PC-3 (cell line): ENCODE measurements around the gene MS4A13. TPM values are rescaled to one million over a fixed set of nuclear protein-coding genes. Genes with fewer than 3 reads are reported as not detected.

Experiments used
- ATAC-seq: fragments of 200-7000 bp; cut with Tn5 transposase; 2 replicates; pipeline ENCODE4 v1.9.1; 2020; ENCODE audit warnings: mild to moderate bottlenecking, moderate library complexity
- BruUV-seq: library from RNA; stranded (reverse); fragments of 400-500 nt; replicated peaks from 2 replicates; lab custom pipeline; 2021; lab: Mats Ljungman, UMichigan
- CTCF ChIA-PET: fragments of 300-600 bp; sonication (Branson Sonifier 250); formaldehyde crosslinking; loops from one replicate; lab custom pipeline; 2022; ENCODE audit warnings: antibody characterized with exemption; lab: Charles Lee
- POLR2A ChIA-PET: fragments of 300-600 bp; sonication (Branson Sonifier 250); formaldehyde crosslinking; loops from one replicate; lab custom pipeline; 2022; ENCODE audit warnings: antibody characterized with exemption; ENCODE audit not compliant: unreplicated experiment; lab: Charles Lee
- DNase-seq: peaks from one replicate; pipeline ENCODE4 v3.0.0-alpha.2; 2015
- H2AFZ ChIP-seq: fragments of 300-600 bp; sonication (generic); 2 replicates; pipeline ENCODE4 v1.6.0; 2016; ENCODE audit warnings: antibody characterized with exemption, low read length
- H3F3A ChIP-seq: fragments of 300-600 bp; sonication (generic); one replicate; pipeline ENCODE4 v1.6.0; 2017; ENCODE audit warnings: antibody characterized with exemption, low read length, control low read depth, mild to moderate bottlenecking; ENCODE audit not compliant: unreplicated experiment
- H3K27ac ChIP-seq: fragments of 300-600 bp; sonication (generic); 2 replicates; pipeline ENCODE4 v1.5.1; 2016; ENCODE audit warnings: mild to moderate bottlenecking, low read length
- H3K27me3 ChIP-seq: fragments of 300-600 bp; sonication (generic); 2 replicates; pipeline ENCODE4 v1.6.1; 2016; ENCODE audit warnings: low read length, mixed read lengths
- H3K36me3 ChIP-seq: fragments of 300-600 bp; sonication (generic); 2 replicates; pipeline ENCODE4 v1.6.1; 2016; ENCODE audit warnings: low read depth, mixed run types, low read length, mixed read lengths
- H3K4me1 ChIP-seq: fragments of 300-600 bp; sonication (generic); 2 replicates; pipeline ENCODE4 v1.5.1; 2016; ENCODE audit warnings: low read length; ENCODE audit not compliant: insufficient read depth
- H3K4me2 ChIP-seq: fragments of 300-600 bp; sonication (generic); 2 replicates; pipeline ENCODE4 v1.6.0; 2016; ENCODE audit warnings: low read length
- H3K4me3 ChIP-seq: fragments of 300-600 bp; sonication (generic); 2 replicates; pipeline ENCODE4 v1.5.1; 2016; ENCODE audit warnings: mild to moderate bottlenecking, low read length, mixed read lengths
- H3K79me2 ChIP-seq: fragments of 300-600 bp; sonication (generic); 2 replicates; pipeline ENCODE4 v1.6.1; 2017; ENCODE audit warnings: low read length, mixed read lengths
- H3K9ac ChIP-seq: fragments of 300-600 bp; sonication (generic); 2 replicates; pipeline ENCODE4 v1.6.0; 2016; ENCODE audit warnings: mild to moderate bottlenecking, low read length
- H3K9me2 ChIP-seq: fragments of 300-600 bp; sonication (generic); replicated peaks from 2 replicates; pipeline ENCODE4 v1.6.1; 2016; ENCODE audit warnings: mixed run types, low read length, mixed read lengths
- H3K9me3 ChIP-seq: fragments of 300-600 bp; sonication (generic); 2 replicates; pipeline ENCODE4 v1.6.1; 2016; ENCODE audit warnings: low read length, mixed read lengths
- H4K20me1 ChIP-seq: fragments of 300-600 bp; sonication (generic); 2 replicates; pipeline ENCODE4 v1.6.1; 2016; ENCODE audit warnings: low read length, mixed read lengths
- CTCF ChIP-seq: fragments of 300-600 bp; sonication (generic); conservative IDR thresholded peaks from 2 replicates; pipeline ENCODE4 v1.5.1; 2017; ENCODE audit warnings: antibody characterized with exemption, low read depth, mild to moderate bottlenecking, low read length
- EZH2 ChIP-seq: fragments of 300-600 bp; sonication (generic); IDR thresholded peaks from one replicate; pipeline ENCODE4 v1.6.1; 2017; ENCODE audit warnings: antibody characterized with exemption, mild to moderate bottlenecking, low read length; ENCODE audit not compliant: unreplicated experiment
- EZH2phosphoT487 ChIP-seq: fragments of 300-600 bp; sonication (generic); IDR thresholded peaks from 2 replicates; pipeline ENCODE4 v1.6.1; 2018; ENCODE audit warnings: mild to moderate bottlenecking, antibody characterized with exemption, low read length, borderline replicate concordance
- intact Hi-C: fragments of 100-400 bp; cut with micrococcal nuclease; formaldehyde crosslinking; loops from 2 replicates; pipeline ENCODE4 v1.9.0; 2023
- total RNA-seq: library from RNA; depleted of rRNA; stranded (reverse); fragments of >200 nt; gene quantifications from 2 replicates; pipeline ENCODE4 v1.2.3, GENCODE V29; 2014

Gene MS4A13
- total RNA-seq, 1 experiment from 2014 or later: not detected

- H2AFZ ChIP-seq: no peak overlapping the region
- peaks cover 61% of the 10 kb centered on the region for H3K27me3 ChIP-seq
- no peak overlapping the region for H3K27ac ChIP-seq
- H3K4me1 ChIP-seq: no peaks in the 10 kb centered on the region
- no peaks in the 10 kb centered on the region for H4K20me1 ChIP-seq
- intact Hi-C loops: no loop called here
- H3K36me3 ChIP-seq: no peaks in the 10 kb centered on the region
- H3K4me2 ChIP-seq: no peak overlapping the region
- no peak overlapping the region for H3K9ac ChIP-seq
- no peak overlapping the region for H3K4me3 ChIP-seq
- CTCF ChIA-PET: no interaction called here
- TF ChIP-seq EZH2: no peak
- no peak for TF ChIP-seq EZH2phosphoT487
- TF ChIP-seq CTCF: no peak
- ATAC-seq (no peak), DNase-seq (no peak)
- BruUV-seq: no TSS peak
- POLR2A ChIA-PET: no interaction called here
- H3K9me2 ChIP-seq: no peaks in the 10 kb centered on the region
- H3K79me2 ChIP-seq: no peaks in the 10 kb centered on the region
- H3K9me3 ChIP-seq: 0 out of 2 replicates have a peak, but pooled peaks cover 4% of the 10 kb centered on the region
- no peaks in the 10 kb centered on the region for H3F3A ChIP-seq
Measured at GRCh38 chr11:60511393-60511792, 3.8 kb upstream of the MS4A13 start.

- no peaks in the 10 kb centered on the region for H3F3A ChIP-seq
- ATAC-seq (no peak), DNase-seq (no peak)
- 0 out of 2 replicates have a peak, but pooled peaks cover 4% of the 10 kb centered on the region for H3K9me3 ChIP-seq
- H3K4me2 ChIP-seq: no peak overlapping the region
- no peak overlapping the region for H3K4me3 ChIP-seq
- peaks cover 65% of the 10 kb centered on the region for H3K27me3 ChIP-seq
- no TSS peak for BruUV-seq
- no peaks in the 10 kb centered on the region for H3K4me1 ChIP-seq
- intact Hi-C loops: no loop called here
- POLR2A ChIA-PET: no interaction called here
- H4K20me1 ChIP-seq: no peaks in the 10 kb centered on the region
- no peak overlapping the region for H2AFZ ChIP-seq
- H3K36me3 ChIP-seq: no peaks in the 10 kb centered on the region
- no peaks in the 10 kb centered on the region for H3K9me2 ChIP-seq
- CTCF ChIA-PET: no interaction called here
- H3K79me2 ChIP-seq: no peaks in the 10 kb centered on the region
- TF ChIP-seq EZH2 (no peak), EZH2phosphoT487 (no peak), CTCF (no peak)
- H3K9ac ChIP-seq: no peak overlapping the region
- H3K27ac ChIP-seq: no peak overlapping the region
Measured at GRCh38 chr11:60512651-60513225, 2.5 kb upstream of the MS4A13 start.
